Right lobe of liver (tissue), 4 donors: ENCODE results near the gene ERICH2.

Experiments used
- CTCF ChIP-seq, 4 donors: fragments of 200-600 bp in 3 of 4; fragments of 450-650 bp in 1 of 4; IDR thresholded peaks; one replicate each; pipeline versions ENCODE4 v1.5.1 to v1.8.0; 2016 to 2022; ENCODE audit warnings: antibody characterized with exemption in 4 of 4, mild to moderate bottlenecking in 2 of 4
- POLR2A ChIP-seq: fragments of 450-650 bp; IDR thresholded peaks from one replicate; pipeline ENCODE4 v1.6.1; 2017; ENCODE audit warnings: antibody characterized with exemption, mild to moderate bottlenecking
- donor health status: DM: no; HTN: no; CAD: no.
- donor health status: DM: no; HTN: no; CAD: no.
- donor health status: DM: no; HTN: yes; CAD: no.

GRCh38 chr2:170829036-170829435, 58.9 kb downstream of the ERICH2 start:
- TF ChIP-seq POLR2A (no peak), CTCF (IDR thresholded peaks at IDR 0.05) (no peak)
